ENCODE data around the gene SS18L1.

- TF ChIP-seq POLR2A (IDR thresholded peaks at IDR 0.05) = no peak
- no peak for TF ChIP-seq CTCF (IDR thresholded peaks at IDR 0.05)
Measured at GRCh38 chr20:62208061-62208794, 64.7 kb downstream of the SS18L1 start.
